Stimulated activated CD4-positive, alpha-beta T cell treated with anti-CD3 and anti-CD28 coated beads, Interleukin-2, amount 100 ng/mL, for 24 hours (primary cell): ENCODE results near the gene FN3KRP.
"Not testable (repeated sequence)": the region's sequence is repeated elsewhere in the genome, so short reads cannot be mapped to it uniquely, and the experiment has no call there.

Experiments
- DNase-seq, 2 donors: peaks; one replicate each; pipeline ENCODE4 v3.0.0-alpha.2; 2020

The FN3KRP gene

GRCh38 chr17:82709676-82710498, 6.6 kb upstream of the FN3KRP start:
- DNase-seq, result no peak

- DNase-seq, result no peak
Observed at GRCh38 chr17:82710499-82711232, 5.8 kb upstream of the FN3KRP start.

- no peak for DNase-seq
Observed at GRCh38 chr17:82713071-82713723, 3.3 kb upstream of the FN3KRP start.

- DNase-seq, result no peak
Observed at GRCh38 chr17:82718986-82719685, 2.6 kb downstream of the FN3KRP start.

GRCh38 chr17:82720204-82720603, 3.7 kb downstream of the FN3KRP start:
- DNase-seq, result no peak

- DNase-seq, result no peak
Observed at GRCh38 chr17:82722341-82723013, 6.0 kb downstream of the FN3KRP start.

- DNase-seq, result no peak
Observed at GRCh38 chr17:82723169-82723807, 6.8 kb downstream of the FN3KRP start.

- DNase-seq, result no peak
Observed at GRCh38 chr17:82726427-82726826, 9.9 kb downstream of the FN3KRP start.

GRCh38 chr17:82729479-82730260, 13.2 kb downstream of the FN3KRP start:
- no peak for DNase-seq

GRCh38 chr17:82732118-82732743, 15.7 kb downstream of the FN3KRP start:
- no peak for DNase-seq

- peak in 1 of 2 donors; percentile 48 for DNase-seq
Observed at GRCh38 chr17:82734987-82735866, 18.7 kb downstream of the FN3KRP start, which contains the start of gene FN3K. Gene FN3K, plus strand, starts transcription at chr17:82735615. Its CDS starts 22 bp downstream, at chr17:82735637.

- DNase-seq, result no peak
Observed at GRCh38 chr17:82736511-82737185, 20.1 kb downstream of the FN3KRP start.

GRCh38 chr17:82737967-82738877, 21.7 kb downstream of the FN3KRP start:
- DNase-seq, result no peak

- no peak for DNase-seq
Observed at GRCh38 chr17:82740906-82741759, 24.6 kb downstream of the FN3KRP start.

- DNase-seq, result no peak
Observed at GRCh38 chr17:82743344-82744219, 27.1 kb downstream of the FN3KRP start.

- DNase-seq, result not testable (repeated sequence)
Observed at GRCh38 chr17:82744736-82745135, 28.2 kb downstream of the FN3KRP start.
